GM19240 (cell line): ENCODE measurements around the gene APRT.

Source experiments
- DNase-seq: peaks from one replicate; pipeline ENCODE4 v3.0.0; 2011; ENCODE audit warnings: low spot score; ENCODE audit not compliant: insufficient read length

Gene APRT

GRCh38 chr16:88807626-88808453 is 3.9 kb downstream of the APRT start:
- no peak for DNase-seq

GRCh38 chr16:88807142-88807625 is 4.5 kb downstream of the APRT start:
- DNase-seq = no peak

DNA sequence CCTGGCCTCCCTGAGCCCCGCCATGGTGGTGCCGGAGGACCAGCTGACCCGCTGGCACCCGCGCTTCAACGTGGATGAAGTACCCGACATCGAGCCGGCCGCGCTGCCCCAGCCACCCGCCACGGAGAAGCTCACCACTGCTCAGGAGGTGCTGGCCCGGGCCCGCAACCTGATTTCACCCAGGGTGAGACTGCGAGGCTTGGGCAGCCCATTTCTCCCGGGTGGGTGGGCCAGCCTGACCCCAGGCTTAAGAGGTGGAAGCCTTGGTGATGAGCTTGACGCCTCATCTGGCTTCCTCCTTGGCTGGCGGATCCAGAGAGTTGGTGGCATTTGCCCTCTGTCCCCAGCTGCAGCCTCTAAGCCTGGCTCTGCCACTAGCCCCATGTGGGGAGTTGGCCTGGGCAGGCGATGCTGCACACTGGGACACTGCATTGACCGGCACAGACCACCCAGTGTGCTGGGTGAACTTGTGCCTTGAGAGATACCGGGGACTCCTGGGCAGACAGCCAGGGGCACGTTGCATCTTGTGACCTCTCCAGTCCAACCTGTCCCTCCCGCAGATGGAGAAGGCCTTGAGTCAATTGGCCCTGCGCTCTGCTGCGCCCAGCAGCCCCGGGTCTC is 5.1 kb downstream of the APRT start:
- no peak for DNase-seq

GRCh38 chr16:88805887-88806393 is 5.8 kb downstream of the APRT start:
- no peak for DNase-seq

GRCh38 chr16:88805340-88805715 is 6.4 kb downstream of the APRT start:
- DNase-seq = no peak

GRCh38 chr16:88804552-88805339 is 7.0 kb downstream of the APRT start:
- no peak for DNase-seq

DNA sequence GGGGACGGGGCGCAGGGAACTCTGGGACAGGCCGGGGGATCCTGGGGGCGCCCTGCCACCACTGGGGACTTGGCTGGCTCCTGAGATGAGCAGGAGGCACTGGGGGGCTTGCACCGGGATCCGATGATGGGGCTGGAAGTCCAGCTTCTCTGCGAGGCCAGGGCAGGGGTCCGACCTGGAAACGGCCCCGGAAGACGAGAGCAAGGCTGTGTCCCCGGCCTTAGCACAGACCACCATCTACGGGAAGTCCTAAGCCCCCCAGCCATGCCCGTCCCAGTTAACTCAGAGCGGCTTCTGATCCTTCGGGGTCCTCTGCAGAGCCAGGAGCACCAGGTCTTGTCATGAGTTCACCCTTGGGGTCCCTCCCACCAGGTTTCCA is 7.6 kb downstream of the APRT start:
- no peak for DNase-seq

- peak; percentile 92 for DNase-seq
Measured at GRCh38 chr16:88803264-88803987, 8.3 kb downstream of the APRT start, which contains the start of gene CDT1. CDT1 (plus strand) TSS chr16:88803789; CDS start chr16:88803832, 43 bp downstream.

DNA sequence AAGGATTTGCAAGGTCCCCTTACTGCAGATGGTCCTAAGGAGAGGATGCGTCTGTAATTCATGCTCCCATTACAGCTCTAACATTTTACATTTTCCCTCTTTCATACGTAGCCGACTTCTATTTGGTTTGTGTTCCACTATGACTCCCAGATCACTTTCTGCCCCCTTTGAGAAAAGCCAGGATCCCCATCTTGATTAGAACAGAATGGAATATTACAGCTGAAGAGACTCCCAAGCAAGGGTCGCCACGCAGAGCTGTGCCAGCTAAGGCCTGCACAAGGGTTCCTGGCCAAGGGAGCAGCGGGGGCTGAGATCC is 11.5 kb downstream of the APRT start:
- DNase-seq = no peak

- no peak for DNase-seq
Measured at GRCh38 chr16:88799569-88800276, 12.0 kb downstream of the APRT start.

GRCh38 chr16:88798772-88799455 is 12.8 kb downstream of the APRT start:
- no peak for DNase-seq

DNA sequence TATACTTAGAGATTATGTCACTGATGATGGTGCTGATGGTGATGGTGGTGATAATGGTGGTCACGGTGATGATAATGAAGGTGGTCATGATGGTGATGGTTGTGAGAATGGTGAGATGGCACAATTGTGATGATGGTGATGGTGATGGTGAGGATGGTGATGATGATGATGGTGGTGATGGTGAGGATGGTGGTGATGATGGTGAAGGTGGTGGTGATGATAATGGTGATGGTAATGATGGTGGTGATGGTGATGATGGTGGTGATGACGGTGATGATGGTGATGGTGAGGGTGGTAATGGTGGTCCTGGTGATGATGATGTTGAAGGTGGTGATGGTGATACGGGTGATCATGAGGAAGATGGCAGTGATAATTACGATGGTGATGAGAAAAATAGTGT is 13.7 kb downstream of the APRT start:
- DNase-seq = no peak

GRCh38 chr16:88796278-88796677 is 15.4 kb downstream of the APRT start:
- DNase-seq = no peak

DNA sequence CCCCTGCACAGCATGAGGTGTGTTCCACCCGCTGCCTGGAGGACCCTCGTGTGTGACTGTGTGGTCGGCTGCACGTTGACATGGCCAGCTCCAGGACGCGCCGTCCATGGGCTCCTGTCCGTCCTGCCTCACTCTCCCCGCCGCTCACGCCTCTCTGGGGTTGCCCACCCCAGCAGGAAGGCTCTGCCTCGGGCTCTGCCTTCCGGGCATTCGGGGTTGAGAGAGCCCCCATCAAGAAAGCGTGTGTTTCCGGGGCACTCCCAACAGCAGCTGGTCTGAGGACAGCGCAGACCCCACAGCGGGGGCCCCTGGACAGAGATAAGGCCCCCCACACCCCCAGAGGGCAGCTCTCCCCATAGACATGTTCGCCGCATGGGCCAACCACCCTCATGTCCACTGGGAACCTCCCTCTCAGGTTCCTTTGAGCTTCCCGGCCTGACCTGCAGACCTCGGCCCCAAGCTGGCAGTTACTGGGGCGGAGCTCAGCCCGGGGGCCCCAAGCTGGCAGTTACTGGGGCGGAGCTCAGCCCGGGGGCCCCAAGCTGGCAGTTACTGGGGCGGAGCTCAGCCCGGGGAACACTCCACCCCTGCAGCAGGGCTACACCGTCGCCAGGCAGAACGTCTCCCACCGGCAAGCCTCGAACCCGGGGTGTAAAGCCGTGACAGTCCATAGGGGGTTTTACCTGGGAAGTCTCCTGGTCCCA is 18.3 kb downstream of the APRT start:
- DNase-seq = no peak

DNA sequence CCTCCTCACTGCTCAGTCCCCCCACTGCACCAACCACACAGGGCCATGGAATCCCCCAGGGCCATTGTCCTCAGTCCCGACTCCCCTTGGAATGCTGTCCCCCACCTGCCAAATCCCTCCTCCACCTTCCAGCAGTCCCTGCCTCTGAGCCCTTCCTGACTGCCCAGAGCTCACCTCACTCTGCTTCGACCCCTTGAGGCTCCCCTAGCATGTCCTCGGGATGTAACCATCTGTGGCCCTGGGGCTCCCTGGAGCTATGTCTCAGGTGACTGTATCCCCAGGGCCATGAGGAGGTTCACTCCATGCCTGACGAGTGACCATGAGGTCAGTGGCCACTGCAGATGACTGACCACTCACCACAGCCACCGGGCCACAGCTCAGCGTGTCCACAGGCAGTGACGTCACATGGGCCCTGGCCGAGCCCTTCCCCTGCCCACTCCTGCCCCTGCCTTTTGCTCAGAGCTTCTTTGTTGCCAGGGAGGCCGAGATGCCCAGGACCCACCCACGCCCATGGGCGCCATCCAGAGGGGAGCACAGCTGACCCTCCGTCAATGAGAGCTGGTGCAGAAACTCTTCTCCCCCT is 19.0 kb downstream of the APRT start:
- no peak for DNase-seq

DNA sequence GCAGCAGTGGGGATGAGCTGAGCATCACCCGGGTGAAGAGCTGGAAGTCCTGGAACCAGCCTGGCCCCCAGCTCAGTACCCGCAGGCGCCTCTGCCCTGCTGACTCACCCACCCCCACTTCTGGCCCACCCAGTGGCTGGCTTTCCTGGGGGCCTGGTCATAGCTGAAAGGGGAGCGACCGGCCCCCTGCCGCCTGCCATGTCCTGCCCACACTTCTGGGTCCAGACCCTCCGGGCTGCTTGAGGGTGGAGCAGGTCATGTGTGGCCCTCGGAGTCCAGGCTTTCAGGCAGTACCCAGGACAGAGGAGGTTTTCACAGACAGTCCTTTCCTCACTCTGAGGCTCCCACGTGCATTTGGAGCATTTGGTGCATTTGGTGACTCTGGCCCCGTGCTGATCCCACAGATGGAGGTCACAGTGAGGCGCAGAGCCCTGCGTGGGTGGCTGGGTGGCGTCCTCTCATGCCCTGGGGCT is 19.6 kb downstream of the APRT start:
- no peak for DNase-seq

DNA sequence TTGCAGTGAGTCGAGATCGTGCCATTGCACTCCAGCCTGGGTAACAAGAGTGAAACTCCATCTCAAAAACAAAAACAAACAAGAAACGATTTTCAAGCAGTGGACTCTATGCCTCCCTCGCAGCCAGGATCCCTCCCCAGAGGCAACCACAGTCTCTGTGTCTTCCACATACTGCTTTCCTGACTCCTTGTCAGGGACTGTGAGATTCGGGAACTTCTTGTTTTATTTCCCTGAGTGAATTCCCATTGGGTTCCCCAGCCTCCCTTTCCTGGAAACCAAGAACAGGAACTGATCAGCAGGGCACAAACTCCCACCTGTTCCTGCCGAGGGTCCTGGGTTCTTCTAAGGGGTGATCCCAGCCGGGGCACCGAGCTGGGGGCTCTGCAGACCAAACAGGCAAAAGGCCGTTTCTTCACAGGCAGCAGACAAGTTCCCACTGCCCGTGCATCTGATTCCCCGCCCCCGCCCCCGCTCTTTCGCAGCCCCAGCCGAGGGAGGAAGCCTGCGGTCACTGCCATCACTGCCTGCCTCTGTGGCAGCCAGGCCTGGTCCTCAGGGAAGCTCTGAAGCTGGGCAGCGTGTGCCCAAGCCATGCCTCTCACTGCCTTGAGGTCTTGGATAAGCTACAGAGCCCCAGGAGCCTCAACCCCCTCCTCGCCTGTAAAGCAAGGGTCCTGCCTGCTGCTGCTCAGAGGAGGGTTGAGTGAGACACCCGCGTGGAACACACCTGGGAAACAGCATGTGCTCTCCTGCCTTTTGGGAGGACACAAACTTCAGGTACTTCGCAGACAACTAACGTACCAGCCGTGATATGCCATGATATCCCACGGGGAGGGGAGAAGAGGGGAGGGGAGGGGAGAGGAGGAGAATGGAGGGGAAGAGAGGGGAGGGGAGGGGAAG is 21.2 kb downstream of the APRT start:
- no peak for DNase-seq

- DNase-seq = no peak
Measured at GRCh38 chr16:88789594-88789993, 22.1 kb downstream of the APRT start.
